ENCODE results near the gene SLC6A4.

The SLC6A4 gene

DNA sequence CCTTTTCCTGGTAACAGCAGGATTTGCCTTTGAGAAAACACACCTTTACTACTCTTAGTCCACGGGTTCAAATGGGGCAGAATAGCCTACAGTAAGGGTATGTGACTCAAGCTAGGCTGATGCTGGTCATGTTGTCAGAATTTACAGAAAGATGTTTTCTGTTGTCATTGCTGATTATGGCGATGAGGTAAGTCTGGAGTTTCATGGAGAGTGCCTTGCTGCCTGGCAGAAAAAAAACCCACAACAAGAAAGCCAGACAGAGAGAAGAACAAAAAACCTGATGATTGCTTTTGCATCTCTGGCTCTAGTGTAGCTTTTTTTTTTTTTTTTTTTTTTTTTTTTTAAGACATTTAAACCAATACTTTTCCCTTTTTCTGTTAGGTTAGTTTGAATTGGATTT, 47.9 kb downstream of the SLC6A4 start:
- H3K27ac ChIP-seq (replicated peaks): no peak overlapping the region
- no peaks in the 10 kb centered on the region for H3K27me3 ChIP-seq (ENCODE audit: insufficient read depth, poor library complexity, severe bottlenecking)
- TF ChIP-seq, protein P1, sequence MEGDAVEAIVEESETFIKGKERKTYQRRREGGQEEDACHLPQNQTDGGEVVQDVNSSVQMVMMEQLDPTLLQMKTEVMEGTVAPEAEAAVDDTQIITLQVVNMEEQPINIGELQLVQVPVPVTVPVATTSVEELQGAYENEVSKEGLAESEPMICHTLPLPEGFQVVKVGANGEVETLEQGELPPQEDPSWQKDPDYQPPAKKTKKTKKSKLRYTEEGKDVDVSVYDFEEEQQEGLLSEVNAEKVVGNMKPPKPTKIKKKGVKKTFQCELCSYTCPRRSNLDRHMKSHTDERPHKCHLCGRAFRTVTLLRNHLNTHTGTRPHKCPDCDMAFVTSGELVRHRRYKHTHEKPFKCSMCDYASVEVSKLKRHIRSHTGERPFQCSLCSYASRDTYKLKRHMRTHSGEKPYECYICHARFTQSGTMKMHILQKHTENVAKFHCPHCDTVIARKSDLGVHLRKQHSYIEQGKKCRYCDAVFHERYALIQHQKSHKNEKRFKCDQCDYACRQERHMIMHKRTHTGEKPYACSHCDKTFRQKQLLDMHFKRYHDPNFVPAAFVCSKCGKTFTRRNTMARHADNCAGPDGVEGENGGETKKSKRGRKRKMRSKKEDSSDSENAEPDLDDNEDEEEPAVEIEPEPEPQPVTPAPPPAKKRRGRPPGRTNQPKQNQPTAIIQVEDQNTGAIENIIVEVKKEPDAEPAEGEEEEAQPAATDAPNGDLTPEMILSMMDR (IDR thresholded peaks at IDR 0.05; ENCODE audit: insufficient read depth, low read length): no peak
- TF ChIP-seq POLR2AphosphoS5 (IDR thresholded peaks at IDR 0.05; ENCODE audit: low read depth) (no peak), REST (IDR thresholded peaks at IDR 0.05; ENCODE audit: insufficient replicate concordance, low read depth) (no peak), GABPA (IDR thresholded peaks at IDR 0.05; ENCODE audit: low read depth) (no peak), SPI1 (IDR thresholded peaks at IDR 0.05; ENCODE audit: borderline replicate concordance, low read depth) (no peak)
- H3K4me3 ChIP-seq (replicated peaks; ENCODE audit: insufficient read depth, low read length): no peak overlapping the region
- no peak for DNase-seq (ENCODE audit: low read depth in 1 of 2, low spot score in 1 of 2)

- H3K27ac ChIP-seq (replicated peaks): no peak overlapping the region
- DNase-seq (ENCODE audit: low read depth in 1 of 2, low spot score in 1 of 2): no peak
- H3K4me3 ChIP-seq (replicated peaks; ENCODE audit: insufficient read depth, low read length): no peak overlapping the region
- TF ChIP-seq POLR2AphosphoS5 (IDR thresholded peaks at IDR 0.05; ENCODE audit: low read depth): no peak
- TF ChIP-seq, protein P1 (IDR thresholded peaks at IDR 0.05; ENCODE audit: insufficient read depth, low read length): no peak
- H3K27me3 ChIP-seq (ENCODE audit: insufficient read depth, poor library complexity, severe bottlenecking): no peaks in the 10 kb centered on the region
Measured at GRCh38 chr17:30186761-30187160, 48.7 kb downstream of the SLC6A4 start.

DNA sequence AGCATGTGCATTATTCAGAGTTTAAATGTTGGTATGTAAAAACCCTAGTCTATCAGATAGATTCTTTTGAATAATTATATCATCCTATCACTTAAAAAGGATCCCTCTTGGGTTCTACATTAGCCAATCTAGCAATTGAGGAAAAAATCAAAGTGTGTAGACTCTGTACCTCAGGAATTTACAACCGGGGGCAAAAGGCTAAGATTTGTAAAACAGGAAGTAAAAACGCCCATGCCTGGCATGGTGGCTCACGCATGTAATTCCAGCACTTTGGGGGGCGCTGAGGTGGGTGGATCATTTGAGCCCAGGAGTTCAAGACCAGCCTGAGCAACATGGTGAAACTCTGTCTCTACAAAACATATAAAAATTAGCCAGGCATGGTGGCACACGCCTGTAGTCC, 58.6 kb downstream of the SLC6A4 start:
- no peak for TF ChIP-seq POLR2AphosphoS5 (IDR thresholded peaks at IDR 0.05; ENCODE audit: low read depth)
- TF ChIP-seq SPI1 (IDR thresholded peaks at IDR 0.05; ENCODE audit: borderline replicate concordance, low read depth): no peak
- no peak for TF ChIP-seq GABPA (IDR thresholded peaks at IDR 0.05; ENCODE audit: low read depth)
- TF ChIP-seq, protein P1 (IDR thresholded peaks at IDR 0.05; ENCODE audit: insufficient read depth, low read length): no peak
- no peak for TF ChIP-seq REST (IDR thresholded peaks at IDR 0.05; ENCODE audit: insufficient replicate concordance, low read depth)
- H3K27me3 ChIP-seq (ENCODE audit: insufficient read depth, poor library complexity, severe bottlenecking): no peaks in the 10 kb centered on the region
- H3K27ac ChIP-seq (replicated peaks): no peak overlapping the region
- DNase-seq (ENCODE audit: low read depth in 1 of 2, low spot score in 1 of 2): no peak
- no peak overlapping the region for H3K4me3 ChIP-seq (replicated peaks; ENCODE audit: insufficient read depth, low read length)

DNA sequence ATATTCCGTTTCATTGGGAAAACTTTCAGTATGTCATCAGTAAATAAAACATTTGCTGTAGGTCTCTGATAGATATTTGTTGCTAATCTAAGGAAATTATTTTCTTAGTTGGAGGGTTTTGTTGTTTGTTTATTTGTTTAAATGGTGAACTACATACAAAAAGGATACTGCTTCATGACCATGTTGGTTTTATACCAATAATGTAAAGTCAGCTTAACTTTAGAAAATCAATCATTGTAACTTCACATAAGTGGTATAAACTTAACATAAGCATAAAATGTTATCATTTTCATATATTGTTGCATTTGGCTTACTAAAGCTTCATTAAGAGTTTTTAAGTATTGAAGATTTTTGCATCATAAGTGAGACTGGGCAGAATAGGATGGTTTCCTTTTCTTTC, 60.9 kb downstream of the SLC6A4 start:
- Histone ChIP-seq H3K4me3 (replicated peaks; ENCODE audit: insufficient read depth, low read length) (no peak overlapping the region), H3K27ac (replicated peaks) (no peak overlapping the region), H3K27me3 (ENCODE audit: insufficient read depth, poor library complexity, severe bottlenecking) (no peaks in the 10 kb centered on the region)
- no peak for DNase-seq (ENCODE audit: low read depth in 1 of 2, low spot score in 1 of 2)
- no peak for TF ChIP-seq POLR2AphosphoS5 (IDR thresholded peaks at IDR 0.05; ENCODE audit: low read depth)
- no peak for TF ChIP-seq SPI1 (IDR thresholded peaks at IDR 0.05; ENCODE audit: borderline replicate concordance, low read depth)
- no peak for TF ChIP-seq REST (IDR thresholded peaks at IDR 0.05; ENCODE audit: insufficient replicate concordance, low read depth)
- no peak for TF ChIP-seq GABPA (IDR thresholded peaks at IDR 0.05; ENCODE audit: low read depth)
- TF ChIP-seq, protein P1 (IDR thresholded peaks at IDR 0.05; ENCODE audit: insufficient read depth, low read length): no peak
